Loucy (cell line): Measurements from ENCODE around the gene CES5A.

Experiments
- EZH2phosphoT487 ChIP-seq: fragments of 200-600 bp; IDR thresholded peaks from 2 replicates; pipeline ENCODE4 v1.6.1; 2018; ENCODE audit warnings: antibody characterized with exemption, mild to moderate bottlenecking, moderate library complexity, borderline replicate concordance
- TF ChIP-seq, protein P1 (sequence below): fragments of 200-600 bp; sonication (generic); conservative IDR thresholded peaks from 2 replicates; pipeline ENCODE4 v1.5.1; 2014; ENCODE audit warnings: mild to moderate bottlenecking, antibody characterized with exemption, low read length

DNA sequence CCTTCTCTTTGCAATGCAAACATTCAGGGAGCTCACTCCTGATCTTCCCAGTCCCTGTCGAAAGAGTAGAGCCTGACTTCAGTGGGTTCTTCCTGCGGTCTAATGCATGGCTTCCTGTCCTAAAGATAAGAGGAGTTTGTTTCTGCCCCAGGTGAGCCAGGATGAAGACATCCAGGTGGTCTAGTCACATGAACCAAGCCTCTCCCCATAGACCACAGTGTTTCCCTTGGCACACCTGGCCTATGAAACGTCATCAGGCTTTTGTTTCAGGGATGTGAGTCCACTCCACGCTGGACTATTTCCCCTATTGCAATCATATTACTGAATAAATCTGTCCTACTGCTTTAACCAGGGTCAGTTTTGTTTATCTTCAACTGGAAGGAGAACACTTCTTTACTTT, 63.4 kb downstream of the CES5A start:
- TF ChIP-seq, protein P1, sequence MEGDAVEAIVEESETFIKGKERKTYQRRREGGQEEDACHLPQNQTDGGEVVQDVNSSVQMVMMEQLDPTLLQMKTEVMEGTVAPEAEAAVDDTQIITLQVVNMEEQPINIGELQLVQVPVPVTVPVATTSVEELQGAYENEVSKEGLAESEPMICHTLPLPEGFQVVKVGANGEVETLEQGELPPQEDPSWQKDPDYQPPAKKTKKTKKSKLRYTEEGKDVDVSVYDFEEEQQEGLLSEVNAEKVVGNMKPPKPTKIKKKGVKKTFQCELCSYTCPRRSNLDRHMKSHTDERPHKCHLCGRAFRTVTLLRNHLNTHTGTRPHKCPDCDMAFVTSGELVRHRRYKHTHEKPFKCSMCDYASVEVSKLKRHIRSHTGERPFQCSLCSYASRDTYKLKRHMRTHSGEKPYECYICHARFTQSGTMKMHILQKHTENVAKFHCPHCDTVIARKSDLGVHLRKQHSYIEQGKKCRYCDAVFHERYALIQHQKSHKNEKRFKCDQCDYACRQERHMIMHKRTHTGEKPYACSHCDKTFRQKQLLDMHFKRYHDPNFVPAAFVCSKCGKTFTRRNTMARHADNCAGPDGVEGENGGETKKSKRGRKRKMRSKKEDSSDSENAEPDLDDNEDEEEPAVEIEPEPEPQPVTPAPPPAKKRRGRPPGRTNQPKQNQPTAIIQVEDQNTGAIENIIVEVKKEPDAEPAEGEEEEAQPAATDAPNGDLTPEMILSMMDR: no peak
- TF ChIP-seq EZH2phosphoT487: no peak
